TTC549 (cell line): Measurements from ENCODE around the gene KLHL34.

Experiments
- FAIRE-seq: peaks from 2 replicates; lab custom pipeline; 2012; peaks lifted over from hg19 to GRCh38; lab: Jason Lieb, UNC

KLHL34 gene

GRCh38 chrX:21658152-21658737, at the start of gene KLHL34:
Gene KLHL34 (minus strand): TSS chrX:21658330. CDS start chrX:21657788, 542 bp downstream.
- no peak for FAIRE-seq

GRCh38 chrX:21705225-21705624, 47.1 kb upstream of the KLHL34 start:
- FAIRE-seq, result no peak

- no peak for FAIRE-seq
These were observed 44.6 kb upstream of the KLHL34 start for GRCh38 chrX:21702725-21703124.

- FAIRE-seq, result no peak
These were observed 42.8 kb upstream of the KLHL34 start for GRCh38 chrX:21700967-21701366.

- FAIRE-seq, result no peak
These were observed 42.1 kb upstream of the KLHL34 start for GRCh38 chrX:21700275-21700674.

GRCh38 chrX:21699136-21699535, 41.0 kb upstream of the KLHL34 start:
- FAIRE-seq, result no peak

- no peak for FAIRE-seq
These were observed 40.1 kb upstream of the KLHL34 start for GRCh38 chrX:21698272-21698671.

- FAIRE-seq, result no peak
These were observed 33.4 kb upstream of the KLHL34 start for GRCh38 chrX:21691512-21692018.

GRCh38 chrX:21683941-21684340, 25.8 kb upstream of the KLHL34 start:
- FAIRE-seq, result no peak

- no peak for FAIRE-seq
These were observed 20.0 kb upstream of the KLHL34 start for GRCh38 chrX:21678048-21678612.

GRCh38 chrX:21675931-21676330, 17.8 kb upstream of the KLHL34 start:
- no peak for FAIRE-seq

- no peak for FAIRE-seq
These were observed 16.5 kb upstream of the KLHL34 start for GRCh38 chrX:21674430-21675186.

- FAIRE-seq, result no peak
These were observed 8.5 kb upstream of the KLHL34 start for GRCh38 chrX:21666679-21667078.

GRCh38 chrX:21666252-21666651, 8.1 kb upstream of the KLHL34 start:
- FAIRE-seq, result no peak

GRCh38 chrX:21662761-21663160, 4.6 kb upstream of the KLHL34 start:
- FAIRE-seq, result no peak

GRCh38 chrX:21661316-21661715, 3.2 kb upstream of the KLHL34 start:
- FAIRE-seq, result no peak

GRCh38 chrX:21660156-21660555, 2.0 kb upstream of the KLHL34 start:
- no peak for FAIRE-seq

- FAIRE-seq, result no peak
These were observed 1.2 kb upstream of the KLHL34 start for GRCh38 chrX:21659320-21659719.

GRCh38 chrX:21658746-21659145, 616 bp upstream of the KLHL34 start:
- no peak for FAIRE-seq

GRCh38 chrX:21657318-21658151, 595 bp downstream of the KLHL34 start:
- no peak for FAIRE-seq

GRCh38 chrX:21656587-21657317, 1.4 kb downstream of the KLHL34 start:
- FAIRE-seq, result no peak
